ENCODE measurements around the gene PCOLCE2.

DNA sequence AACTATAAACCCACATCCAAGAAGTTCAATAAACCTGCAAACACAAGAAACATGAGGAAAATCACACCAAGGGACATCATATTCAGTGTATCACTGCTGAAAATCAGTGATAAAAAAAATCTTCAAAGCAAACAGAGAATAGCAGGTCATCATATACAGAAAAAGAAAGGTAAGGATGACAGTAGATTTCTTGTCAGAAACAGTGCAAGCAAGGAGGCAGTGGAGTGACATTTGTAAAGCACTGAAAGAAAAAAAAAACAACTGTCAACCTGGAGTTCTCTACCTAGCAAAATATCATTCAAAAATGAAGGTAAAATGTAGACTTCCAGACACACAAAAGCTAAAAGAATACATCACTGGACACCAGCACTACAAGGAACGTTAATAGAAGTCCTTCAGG is 93.6 kb downstream of the PCOLCE2 start:
- no peak for TF ChIP-seq CTCF (conservative IDR thresholded peaks at IDR 0.05 in 1 of 2, IDR thresholded peaks at IDR 0.05 in 1 of 2; ENCODE audit: low read depth in 1 of 2, low read length in 2 of 2)
- no peak for TF ChIP-seq EZH2 (IDR thresholded peaks at IDR 0.05; ENCODE audit: low read length, missing control alignments)
